Activated CD8-positive, alpha-beta T cell treated with anti-CD3 and anti-CD28 coated beads, Interleukin-2, amount 10 ng/mL, durations not matched to agents 7 days and 5 days (primary cell): ENCODE measurements around the gene ENPP7. TPM values are rescaled to one million over a fixed set of nuclear protein-coding genes. Genes with fewer than 3 reads are reported as not detected.
A peak's percentile ranks its signal among the peaks of the same experiment; 100 is the strongest.

Experiments used
- ATAC-seq: fragments of 150-1000 bp; cut with Tn5 transposase; one replicate; pipeline ENCODE4 v1.10.0; 2021; ENCODE audit warnings: moderate library complexity
- CTCF ChIA-PET: fragments of 350-600 bp; sonication (Branson Sonifier 250); formaldehyde crosslinking; loops from one replicate; lab custom pipeline; 2021; ENCODE audit warnings: antibody characterized with exemption; lab: Charles Lee
- POLR2A ChIA-PET: fragments of 350-600 bp; sonication (Branson Sonifier 250); formaldehyde crosslinking; loops from one replicate; lab custom pipeline; 2021; ENCODE audit warnings: antibody characterized with exemption; lab: Charles Lee
- DNase-seq: peaks from one replicate; pipeline ENCODE4 v3.0.0-alpha.2; 2020
- H3K27ac Mint-ChIP-seq: one replicate; pipeline ENCODE4 v1.8.0; 2021; ENCODE audit warnings: mild to moderate bottlenecking, mixed read lengths
- H3K27me3 Mint-ChIP-seq: one replicate; pipeline ENCODE4 v1.8.0; 2021; ENCODE audit warnings: low read depth, mixed read lengths
- H3K36me3 Mint-ChIP-seq: one replicate; pipeline ENCODE4 v1.8.0; 2021; ENCODE audit warnings: low read depth, mixed read lengths
- H3K4me1 Mint-ChIP-seq: one replicate; pipeline ENCODE4 v1.8.0; 2021; ENCODE audit warnings: low read depth, mixed read lengths
- H3K4me3 Mint-ChIP-seq: one replicate; pipeline ENCODE4 v1.8.0; 2021; ENCODE audit warnings: mild to moderate bottlenecking, mixed read lengths
- H3K9me3 Mint-ChIP-seq: one replicate; pipeline ENCODE4 v1.8.0; 2022; ENCODE audit warnings: mixed read lengths; ENCODE audit not compliant: insufficient read depth
- total RNA-seq, 2 experiments: library from RNA; stranded (reverse); gene quantifications; one replicate each; pipeline ENCODE4 v1.2.3, GENCODE V29; 2021

Gene ENPP7
- total RNA-seq, 2 experiments from 2014 or later = 0.13 TPM; not detected in 1

DNA sequence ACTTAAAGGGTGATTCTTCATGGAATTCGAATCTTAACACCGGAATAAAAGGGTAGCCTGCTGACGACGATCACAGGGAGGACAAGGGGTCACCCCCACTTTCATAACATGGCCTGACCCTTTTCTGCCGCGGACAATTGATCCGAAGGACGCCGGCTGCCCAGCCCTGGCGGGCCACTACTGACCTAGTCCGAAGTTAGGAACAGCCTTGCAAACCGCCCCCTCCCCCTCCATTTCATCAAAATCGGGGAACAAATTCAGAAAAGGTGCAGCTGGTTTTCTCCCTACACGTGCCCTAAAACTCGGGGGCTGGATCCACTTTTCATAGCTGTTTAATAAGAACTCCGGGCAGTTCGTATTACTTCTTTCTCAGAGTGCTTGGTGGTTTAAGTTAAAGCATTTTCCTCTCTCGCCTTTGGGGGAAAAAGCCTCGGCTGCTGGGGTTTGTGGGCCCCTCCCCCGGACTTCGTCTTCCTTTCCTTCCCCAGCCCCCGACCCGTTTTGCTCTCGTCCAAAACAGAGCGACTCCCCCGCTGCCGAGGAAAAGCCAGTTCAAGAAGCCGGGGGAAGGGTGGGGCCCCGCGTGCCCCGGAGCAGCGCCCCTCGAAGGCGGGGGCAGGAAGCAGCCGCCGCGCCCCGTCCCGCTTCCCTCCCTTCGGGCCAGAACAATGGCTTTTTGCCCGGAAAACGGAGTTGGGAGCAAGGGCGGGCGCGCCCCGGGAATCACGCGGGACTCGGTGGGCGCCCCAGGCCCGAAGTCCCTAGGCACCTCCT lies 46.6 kb downstream of the ENPP7 start:
- peaks cover 40% of the 10 kb centered on the region for H3K27me3 Mint-ChIP-seq
- peak; percentile 58 for DNase-seq
- H3K4me1 Mint-ChIP-seq = peaks cover 48% of the 10 kb centered on the region
- peak; percentile 56 for ATAC-seq
- ChIA-PET CTCF (interaction anchor here (0.9 to 3.6 kb wide), 7 partner anchors 12 to 231 kb away, joined by 3 to 17 read pairs (median 5); partner anchors contain the start of gene CBX4), POLR2A (interaction anchor here (0.9 to 1.1 kb wide), 2 partner anchors 12 to 62 kb away, joined by 3 to 4 read pairs; partner anchors contain the start of gene CBX4)
- H3K9me3 Mint-ChIP-seq = no peaks in the 10 kb centered on the region
- no peak overlapping the region for H3K27ac Mint-ChIP-seq
- peaks cover 20% of the 10 kb centered on the region for H3K36me3 Mint-ChIP-seq
- peak overlapping the region; percentile 74 for H3K4me3 Mint-ChIP-seq

DNA sequence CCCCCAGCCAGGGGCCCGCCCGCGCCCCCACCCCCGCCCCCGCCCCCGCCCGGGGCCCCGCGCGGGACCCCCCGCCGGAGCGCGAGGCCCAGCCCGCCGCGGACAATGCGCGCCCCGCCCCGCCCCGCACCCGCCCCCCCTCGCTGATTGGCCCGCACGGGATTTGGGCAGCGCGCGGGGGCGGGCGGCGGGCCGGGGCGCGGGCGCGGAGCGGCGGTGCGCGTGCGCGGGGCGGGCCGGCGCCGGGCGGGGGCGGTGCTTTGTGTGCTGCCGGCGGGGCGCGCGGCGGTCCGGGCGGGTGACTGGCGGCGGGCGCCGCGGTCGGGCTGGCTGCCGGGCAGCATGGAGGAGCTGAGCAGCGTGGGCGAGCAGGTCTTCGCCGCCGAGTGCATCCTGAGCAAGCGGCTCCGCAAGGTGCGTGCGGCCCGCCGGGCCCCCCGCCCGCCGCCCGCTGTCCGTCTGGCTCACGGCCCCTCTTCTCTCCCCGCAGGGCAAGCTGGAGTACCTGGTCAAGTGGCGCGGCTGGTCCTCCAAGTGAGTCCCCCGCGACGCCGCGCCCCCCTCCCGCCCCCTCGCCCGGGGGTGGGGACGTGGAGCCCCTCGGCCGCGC lies 47.3 kb downstream of the ENPP7 start, which contains the start of gene CBX2:
Gene CBX2, plus strand, starts transcription at position 255 of the 610 bp plus-strand sequence. Its CDS starts 88 bp downstream, at position 343.
- ChIA-PET CTCF (interaction anchor here (1.0 to 2.4 kb wide), 4 partner anchors 9 to 61 kb away, joined by 3 to 10 read pairs (median 4); partner anchors contain the start of gene CBX4), POLR2A (interaction anchor here (0.7 kb wide), 1 partner anchor 1734 kb away, joined by 3 read pairs; the partner anchor contains the start of gene ACTG1)
- H3K36me3 Mint-ChIP-seq = peaks cover 27% of the 10 kb centered on the region
- H3K9me3 Mint-ChIP-seq = no peaks in the 10 kb centered on the region
- peak within 1 kb of the TSS; percentile 91 for H3K4me3 Mint-ChIP-seq
- peak; percentile 84 for DNase-seq
- peak within 1 kb of the TSS; percentile 65 for H3K27ac Mint-ChIP-seq
- ATAC-seq = peak; percentile 86
- H3K27me3 Mint-ChIP-seq = peaks cover 38% of the 10 kb centered on the region
- H3K4me1 Mint-ChIP-seq = peaks cover 54% of the 10 kb centered on the region

DNA sequence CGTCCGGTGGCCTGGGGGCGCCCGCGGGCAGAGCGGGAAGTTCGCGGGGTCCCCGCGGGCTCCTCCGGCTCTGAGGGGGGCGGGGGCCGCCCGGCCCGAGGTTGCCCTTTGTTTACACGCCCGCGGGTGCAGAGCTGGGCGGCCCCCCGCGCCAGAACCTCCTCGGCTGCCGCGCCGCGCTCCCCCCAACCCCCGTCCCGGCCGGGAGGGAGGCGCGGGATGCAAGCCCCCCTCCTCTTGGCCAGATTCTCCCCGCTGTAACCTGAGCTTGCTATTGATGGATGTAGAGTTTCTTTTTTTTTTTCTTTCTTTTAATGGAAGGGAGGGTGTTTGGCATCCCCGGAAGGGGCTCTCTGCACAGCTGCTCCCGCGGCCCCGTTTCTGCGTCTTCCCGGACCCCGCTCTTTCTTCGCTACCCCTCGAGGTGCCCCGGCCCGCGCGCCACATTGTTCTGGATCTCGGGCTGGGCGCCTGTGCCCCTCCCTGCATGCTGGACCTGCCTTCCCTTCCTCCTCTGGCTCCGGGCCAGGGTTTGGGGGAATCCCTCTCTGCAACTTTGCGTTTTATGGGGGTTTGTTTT lies 47.9 kb downstream of the ENPP7 start:
- peak; percentile 36 for DNase-seq
- CTCF ChIA-PET = interaction anchor here (1.0 to 2.4 kb wide), 4 partner anchors 9 to 61 kb away, joined by 3 to 10 read pairs (median 5); partner anchors contain the start of gene CBX4
- peaks cover 35% of the 10 kb centered on the region for H3K27me3 Mint-ChIP-seq

DNA sequence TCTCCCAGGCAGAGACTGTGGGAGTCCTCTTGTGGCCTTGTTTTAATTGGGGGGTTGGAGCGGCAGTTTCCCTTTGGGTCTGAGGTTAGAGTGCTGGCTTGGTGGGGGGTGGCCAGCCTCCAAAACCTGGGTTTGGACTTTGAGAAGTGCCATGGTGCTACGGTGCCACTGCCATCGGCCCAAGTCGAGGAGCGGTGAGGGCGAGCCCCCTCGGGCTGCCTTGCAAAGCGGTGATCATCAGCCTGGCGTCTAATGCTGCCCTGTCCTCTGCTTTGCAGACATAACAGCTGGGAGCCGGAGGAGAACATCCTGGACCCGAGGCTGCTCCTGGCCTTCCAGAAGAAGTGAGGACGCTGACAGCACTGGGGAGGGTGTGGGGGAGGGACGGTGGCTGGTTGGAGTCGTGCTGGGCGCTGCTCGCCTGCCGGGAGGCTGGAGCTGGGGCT lies 48.4 kb downstream of the ENPP7 start:
- H3K4me3 Mint-ChIP-seq = peak overlapping the region; percentile 91
- DNase-seq = no peak
- H3K27me3 Mint-ChIP-seq = peaks cover 32% of the 10 kb centered on the region
- H3K27ac Mint-ChIP-seq = peak overlapping the region; percentile 65
- peaks cover 54% of the 10 kb centered on the region for H3K4me1 Mint-ChIP-seq
- peaks cover 27% of the 10 kb centered on the region for H3K36me3 Mint-ChIP-seq
- POLR2A ChIA-PET = no interaction called here
- H3K9me3 Mint-ChIP-seq = no peaks in the 10 kb centered on the region
- CTCF ChIA-PET = interaction anchor here (1.0 to 1.8 kb wide), 3 partner anchors 8 to 60 kb away, joined by 3 to 6 read pairs (median 4); partner anchors contain the start of gene CBX4
- ATAC-seq = no peak

More for the DNA sequence above, 47.9 kb downstream of the ENPP7 start:
- Mint-ChIP-seq H3K27ac (peak overlapping the region; percentile 65), H3K4me1 (peaks cover 54% of the 10 kb centered on the region), H3K9me3 (no peaks in the 10 kb centered on the region), H3K36me3 (peaks cover 27% of the 10 kb centered on the region), H3K4me3 (peak overlapping the region; percentile 91)
- POLR2A ChIA-PET = interaction anchor here (0.7 kb wide), 1 partner anchor 1734 kb away, joined by 3 read pairs; the partner anchor contains the start of gene ACTG1
- ATAC-seq = peak; percentile 34

DNA sequence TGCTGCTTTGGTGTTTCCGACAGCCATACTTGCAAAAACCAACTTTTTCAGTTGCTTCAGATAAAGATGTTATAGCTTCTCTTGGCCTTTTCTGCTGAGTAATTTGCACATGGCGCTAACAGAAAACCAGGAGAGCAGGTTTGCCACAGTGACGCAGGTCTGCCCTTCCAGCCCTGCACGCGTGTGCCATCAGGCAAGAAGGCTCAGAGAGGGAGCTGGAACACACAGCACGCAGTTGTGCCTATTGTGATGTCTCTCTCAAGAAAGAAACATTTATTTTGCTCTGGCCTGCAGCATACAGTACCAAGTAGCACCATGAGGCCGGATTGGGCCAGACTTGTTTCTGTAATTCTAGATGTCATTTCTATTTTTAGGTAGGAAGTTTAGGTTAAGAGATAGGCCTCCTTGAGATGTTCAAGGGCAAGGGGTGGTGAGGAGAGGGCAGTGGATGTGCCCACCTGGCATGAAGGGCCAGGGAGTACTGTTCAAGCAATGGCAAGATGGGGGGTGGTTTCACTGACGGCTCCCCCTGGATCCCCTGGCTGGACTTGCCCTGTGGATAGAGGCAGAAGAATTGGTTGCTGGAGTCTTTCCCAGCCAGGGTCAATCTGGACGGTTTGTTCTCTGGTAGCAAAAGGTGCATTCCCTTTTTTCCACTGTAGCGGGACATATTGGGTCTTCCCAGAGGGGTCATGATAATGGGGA lies 49.1 kb downstream of the ENPP7 start:
- H3K27ac Mint-ChIP-seq = no peak overlapping the region
- POLR2A ChIA-PET = no interaction called here
- peak overlapping the region; percentile 91 for H3K4me3 Mint-ChIP-seq
- DNase-seq = no peak
- H3K4me1 Mint-ChIP-seq = peaks cover 54% of the 10 kb centered on the region
- peaks cover 26% of the 10 kb centered on the region for H3K27me3 Mint-ChIP-seq
- peaks cover 27% of the 10 kb centered on the region for H3K36me3 Mint-ChIP-seq
- CTCF ChIA-PET = interaction anchor here (1.8 kb wide), 1 partner anchor 34 kb away, joined by 6 read pairs; no protein-coding TSS in a partner anchor
- ATAC-seq = no peak
- H3K9me3 Mint-ChIP-seq = no peaks in the 10 kb centered on the region

DNA sequence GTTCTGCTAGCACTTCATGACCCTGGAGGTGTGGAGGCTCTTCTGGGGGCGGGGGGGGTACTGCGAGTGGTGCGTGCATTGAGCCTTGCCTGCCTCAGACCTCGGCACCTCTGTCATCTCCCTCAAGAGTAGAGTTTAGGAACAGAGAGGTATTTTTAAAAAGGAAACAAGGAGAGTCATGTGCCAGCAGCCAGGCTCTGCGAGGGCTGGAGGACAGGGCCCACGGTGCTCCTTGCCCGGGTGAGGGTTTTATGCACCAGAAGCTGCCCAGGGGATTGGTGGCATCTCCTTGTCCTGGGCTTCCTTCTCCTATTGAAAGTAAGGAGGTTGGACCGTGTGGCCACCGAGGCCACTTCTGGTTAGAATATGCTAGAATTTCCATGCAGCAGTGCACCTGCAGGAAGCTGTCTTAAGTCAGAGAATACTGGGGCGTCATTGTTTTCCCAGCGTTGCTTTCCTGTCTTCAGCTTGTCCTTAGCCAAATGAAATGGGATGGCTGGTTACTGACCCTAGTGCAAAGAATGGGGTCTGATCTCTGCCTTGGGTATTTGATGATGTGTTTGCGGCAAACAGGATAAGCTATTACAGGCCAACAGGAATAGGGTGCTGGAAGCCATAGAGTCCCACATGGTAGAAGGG lies 50.4 kb downstream of the ENPP7 start:
- ATAC-seq (no peak), DNase-seq (no peak)
- peaks cover 54% of the 10 kb centered on the region for H3K4me1 Mint-ChIP-seq
- H3K9me3 Mint-ChIP-seq = no peaks in the 10 kb centered on the region
- peak overlapping the region; percentile 56 for H3K4me3 Mint-ChIP-seq
- H3K27me3 Mint-ChIP-seq = peaks cover 16% of the 10 kb centered on the region
- ChIA-PET POLR2A (interaction anchor here (1.3 to 1.4 kb wide), 2 partner anchors 16 to 55 kb away, joined by 3 to 6 read pairs; partner anchors contain the start of gene CBX8), CTCF (interaction anchor here (0.8 to 1.4 kb wide), 4 partner anchors 30 to 189 kb away, joined by 3 to 8 read pairs (median 4); partner anchors contain the start of gene CBX4)
- H3K36me3 Mint-ChIP-seq = peaks cover 31% of the 10 kb centered on the region
- peak overlapping the region; percentile 30 for H3K27ac Mint-ChIP-seq

DNA sequence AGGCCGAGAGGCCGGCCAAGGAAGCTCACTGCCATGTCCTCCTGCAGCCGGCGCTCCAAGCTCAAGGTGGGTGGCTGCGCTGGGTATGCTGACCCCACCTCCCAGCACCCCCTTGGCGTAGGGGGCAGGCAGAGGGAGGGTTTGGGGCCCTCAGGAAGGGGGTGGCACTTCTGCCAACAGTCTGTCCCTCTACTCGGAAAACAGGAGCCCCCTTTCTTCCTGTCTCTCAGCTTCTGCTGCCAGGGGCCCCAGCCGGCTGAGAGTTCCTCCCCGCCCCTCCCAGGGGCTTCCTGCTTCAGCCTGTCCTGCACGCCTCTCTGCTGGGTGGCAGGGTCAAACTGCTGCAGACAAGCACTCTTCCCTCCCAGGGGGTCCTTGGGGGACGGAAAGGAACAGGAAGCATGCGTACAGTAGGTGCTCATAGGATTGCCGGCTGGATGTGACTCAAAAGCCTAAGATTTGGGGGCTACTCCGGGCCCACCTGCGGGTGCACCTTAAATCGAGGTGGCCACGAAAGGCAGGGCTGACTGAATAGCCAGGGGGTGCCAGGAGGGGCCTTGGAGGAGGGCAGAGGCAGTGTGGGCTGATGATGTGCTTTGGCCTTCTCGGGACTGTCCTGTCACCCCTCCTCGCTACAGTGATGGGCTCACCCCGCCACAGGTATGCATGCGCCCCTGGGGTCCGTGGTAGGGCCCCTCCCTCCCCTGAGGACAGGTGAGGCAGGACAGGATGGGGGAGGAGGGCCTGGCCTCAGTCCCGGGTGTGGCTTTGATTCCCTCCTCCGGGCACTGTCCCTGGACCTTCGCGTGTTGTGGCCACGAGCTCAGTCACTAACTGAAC lies 51.2 kb downstream of the ENPP7 start:
- Mint-ChIP-seq H3K36me3 (peaks cover 31% of the 10 kb centered on the region), H3K27ac (peak overlapping the region; percentile 70), H3K9me3 (no peaks in the 10 kb centered on the region), H3K4me3 (peak overlapping the region; percentile 56), H3K27me3 (peaks cover 12% of the 10 kb centered on the region), H3K4me1 (peaks cover 49% of the 10 kb centered on the region)
- POLR2A ChIA-PET = interaction anchor here (1.3 to 1.4 kb wide), 2 partner anchors 15 to 54 kb away, joined by 3 to 6 read pairs; partner anchors contain the start of gene CBX8
- ATAC-seq (no peak), DNase-seq (no peak)
- CTCF ChIA-PET = interaction anchor here (0.8 to 1.4 kb wide), 4 partner anchors 29 to 188 kb away, joined by 3 to 8 read pairs (median 4); partner anchors contain the start of gene CBX4

DNA sequence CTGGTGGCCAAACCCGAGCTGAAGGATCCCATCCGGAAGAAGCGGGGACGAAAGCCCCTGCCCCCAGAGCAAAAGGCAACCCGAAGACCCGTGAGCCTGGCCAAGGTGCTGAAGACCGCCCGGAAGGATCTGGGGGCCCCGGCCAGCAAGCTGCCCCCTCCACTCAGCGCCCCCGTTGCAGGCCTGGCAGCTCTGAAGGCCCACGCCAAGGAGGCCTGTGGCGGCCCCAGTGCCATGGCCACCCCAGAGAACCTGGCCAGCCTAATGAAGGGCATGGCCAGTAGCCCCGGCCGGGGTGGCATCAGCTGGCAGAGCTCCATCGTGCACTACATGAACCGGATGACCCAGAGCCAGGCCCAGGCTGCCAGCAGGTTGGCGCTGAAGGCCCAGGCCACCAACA lies 53.1 kb downstream of the ENPP7 start:
- no peak for DNase-seq
- CTCF ChIA-PET = no interaction called here
- no peak for ATAC-seq
- Mint-ChIP-seq H3K4me3 (no peak overlapping the region), H3K9me3 (no peaks in the 10 kb centered on the region), H3K4me1 (peaks cover 39% of the 10 kb centered on the region), H3K27ac (no peak overlapping the region), H3K36me3 (peaks cover 28% of the 10 kb centered on the region), H3K27me3 (peaks cover 22% of the 10 kb centered on the region)
- POLR2A ChIA-PET = no interaction called here

DNA sequence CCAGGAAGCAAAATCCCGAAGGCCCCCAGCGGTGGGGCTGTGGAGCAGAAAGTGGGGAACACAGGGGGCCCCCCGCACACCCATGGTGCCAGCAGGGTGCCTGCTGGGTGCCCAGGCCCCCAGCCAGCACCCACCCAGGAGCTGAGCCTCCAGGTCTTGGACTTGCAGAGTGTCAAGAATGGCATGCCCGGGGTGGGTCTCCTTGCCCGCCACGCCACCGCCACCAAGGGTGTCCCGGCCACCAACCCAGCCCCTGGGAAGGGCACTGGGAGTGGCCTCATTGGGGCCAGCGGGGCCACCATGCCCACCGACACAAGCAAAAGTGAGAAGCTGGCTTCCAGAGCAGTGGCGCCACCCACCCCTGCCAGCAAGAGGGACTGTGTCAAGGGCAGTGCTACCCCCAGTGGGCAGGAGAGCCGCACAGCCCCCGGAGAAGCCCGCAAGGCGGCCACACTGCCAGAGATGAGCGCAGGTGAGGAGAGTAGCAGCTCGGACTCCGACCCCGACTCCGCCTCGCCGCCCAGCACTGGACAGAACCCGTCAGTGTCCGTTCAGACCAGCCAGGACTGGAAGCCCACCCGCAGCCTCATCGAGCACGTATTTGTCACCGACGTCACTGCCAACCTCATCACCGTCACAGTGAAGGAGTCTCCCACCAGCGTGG lies 53.7 kb downstream of the ENPP7 start:
- Mint-ChIP-seq H3K36me3 (peaks cover 23% of the 10 kb centered on the region), H3K27ac (no peak overlapping the region), H3K9me3 (no peaks in the 10 kb centered on the region), H3K4me3 (no peak overlapping the region), H3K27me3 (peaks cover 26% of the 10 kb centered on the region), H3K4me1 (peaks cover 33% of the 10 kb centered on the region)
- no peak for DNase-seq
- no peak for ATAC-seq
- CTCF ChIA-PET = no interaction called here
- POLR2A ChIA-PET = no interaction called here
